ENCODE results near the gene ZNF808.
"Not testable (repeated sequence)": the region's sequence is repeated elsewhere in the genome, so short reads cannot be mapped to it uniquely, and the experiment has no call there.

ZNF808 gene

GRCh38 chr19:52567921-52568320, 40.5 kb downstream of the ZNF808 start:
- Histone ChIP-seq H3K4me1 (ENCODE audit: control insufficient read depth in 1 of 2, insufficient read depth in 1 of 2, low read depth in 1 of 2, low read length in 1 of 2) (peaks cover 11 to 13% of the 10 kb centered on the region in 2 experiments), H3K27me3 (no peaks in the 10 kb centered on the region), H3K36me3 (peaks cover 11% of the 10 kb centered on the region), H3K27ac (no peak overlapping the region), H3K4me3 (ENCODE audit: low read depth in 1 of 2, low read length in 1 of 2) (no peak overlapping the region), H3K9me3 (peaks cover 19% of the 10 kb centered on the region)
- no peak for TF ChIP-seq CTCF (IDR thresholded peaks at IDR 0.05)

- peaks cover 11 to 13% of the 10 kb centered on the region in 2 experiments for H3K4me1 ChIP-seq (ENCODE audit: control insufficient read depth in 1 of 2, insufficient read depth in 1 of 2, low read depth in 1 of 2, low read length in 1 of 2)
- H3K4me3 ChIP-seq (ENCODE audit: low read depth in 1 of 2, low read length in 1 of 2): peak overlapping the region; percentile 90 to 92
- not testable (repeated sequence) for H3K9me3 ChIP-seq, H3K27me3 ChIP-seq
- H3K27ac ChIP-seq: peak overlapping the region; percentile 92
- peaks cover 28% of the 10 kb centered on the region for H3K36me3 ChIP-seq
Observed at GRCh38 chr19:52569638-52569999, 42.2 kb downstream of the ZNF808 start.

- Histone ChIP-seq H3K4me1 (ENCODE audit: control insufficient read depth in 1 of 2, insufficient read depth in 1 of 2, low read depth in 1 of 2, low read length in 1 of 2) (peaks cover 11 to 13% of the 10 kb centered on the region in 2 experiments), H3K27me3 (no peaks in the 10 kb centered on the region), H3K36me3 (peaks cover 34% of the 10 kb centered on the region), H3K4me3 (ENCODE audit: low read depth in 1 of 2, low read length in 1 of 2) (peak within 1 kb of the TSS; percentile 90 to 92), H3K27ac (peak within 1 kb of the TSS; percentile 92), H3K9me3 (no peaks in the 10 kb centered on the region)
- TF ChIP-seq CTCF (IDR thresholded peaks at IDR 0.05): peak; percentile 77
Observed at GRCh38 chr19:52570000-52570861, 42.8 kb downstream of the ZNF808 start, which contains the start of gene ZNF701. Gene ZNF701 (plus strand): TSS chr19:52570287. CDS start chr19:52574148, 3,861 bp downstream.

- Histone ChIP-seq H3K9me3 (peaks cover 32% of the 10 kb centered on the region), H3K27ac (no peak overlapping the region), H3K4me3 (ENCODE audit: low read depth in 1 of 2, low read length in 1 of 2) (no peak overlapping the region), H3K27me3 (no peaks in the 10 kb centered on the region), H3K4me1 (ENCODE audit: control insufficient read depth in 1 of 2, insufficient read depth in 1 of 2, low read depth in 1 of 2, low read length in 1 of 2) (no peaks in the 10 kb centered on the region), H3K36me3 (peaks cover 49% of the 10 kb centered on the region)
- no peak for TF ChIP-seq CTCF (IDR thresholded peaks at IDR 0.05)
Observed at GRCh38 chr19:52584736-52585440, 57.4 kb downstream of the ZNF808 start.

GRCh38 chr19:52585604-52586003, 58.1 kb downstream of the ZNF808 start:
- H3K27ac ChIP-seq: no peak overlapping the region
- H3K36me3 ChIP-seq: peaks cover 48% of the 10 kb centered on the region
- no peak for TF ChIP-seq CTCF (IDR thresholded peaks at IDR 0.05)
- peaks cover 32% of the 10 kb centered on the region for H3K9me3 ChIP-seq
- H3K27me3 ChIP-seq: no peaks in the 10 kb centered on the region
- no peak overlapping the region for H3K4me3 ChIP-seq (ENCODE audit: low read depth in 1 of 2, low read length in 1 of 2)
- H3K4me1 ChIP-seq (ENCODE audit: control insufficient read depth in 1 of 2, insufficient read depth in 1 of 2, low read depth in 1 of 2, low read length in 1 of 2): no peaks in the 10 kb centered on the region

GRCh38 chr19:52590728-52591127, 63.3 kb downstream of the ZNF808 start:
- Histone ChIP-seq H3K36me3 (peaks cover 43% of the 10 kb centered on the region), H3K9me3 (peaks cover 7% of the 10 kb centered on the region), H3K27me3 (no peaks in the 10 kb centered on the region), H3K27ac (no peak overlapping the region), H3K4me3 (ENCODE audit: low read depth in 1 of 2, low read length in 1 of 2) (no peak overlapping the region), H3K4me1 (ENCODE audit: control insufficient read depth in 1 of 2, insufficient read depth in 1 of 2, low read depth in 1 of 2, low read length in 1 of 2) (no peaks in the 10 kb centered on the region)
- TF ChIP-seq CTCF (IDR thresholded peaks at IDR 0.05): no peak

All from neutrophil (primary cell).